IPS DF 19.7 (cell line): ENCODE data around the gene B4GALT5.

ENCODE experiments used
- DNase-seq: peaks from one replicate; pipeline ENCODE4 v3.0.0-alpha.2; 2013; ENCODE audit warnings: low read depth, low spot score

Gene B4GALT5

GRCh38 chr20:49659056-49659455 lies 54.6 kb downstream of the B4GALT5 start:
- DNase-seq = no peak

GRCh38 chr20:49658508-49658907 lies 55.2 kb downstream of the B4GALT5 start:
- DNase-seq = peak; percentile 47

GRCh38 chr20:49657118-49657901 lies 56.4 kb downstream of the B4GALT5 start:
- no peak for DNase-seq

- DNase-seq = no peak
These were observed 57.4 kb downstream of the B4GALT5 start for GRCh38 chr20:49656304-49656703.

- no peak for DNase-seq
These were observed 59.7 kb downstream of the B4GALT5 start for GRCh38 chr20:49653925-49654434.

- DNase-seq = no peak
These were observed 64.0 kb downstream of the B4GALT5 start for GRCh38 chr20:49649672-49650071.

GRCh38 chr20:49647550-49647949 lies 66.1 kb downstream of the B4GALT5 start:
- DNase-seq = no peak

- no peak for DNase-seq
These were observed 67.2 kb downstream of the B4GALT5 start for GRCh38 chr20:49646528-49646927.

GRCh38 chr20:49646126-49646525 lies 67.6 kb downstream of the B4GALT5 start:
- DNase-seq = no peak

- DNase-seq = no peak
These were observed 68.6 kb downstream of the B4GALT5 start for GRCh38 chr20:49644980-49645565.

- no peak for DNase-seq
These were observed 70.9 kb downstream of the B4GALT5 start for GRCh38 chr20:49642816-49643215.

- no peak for DNase-seq
These were observed 71.7 kb downstream of the B4GALT5 start for GRCh38 chr20:49641683-49642656.

GRCh38 chr20:49637046-49637637 lies 76.5 kb downstream of the B4GALT5 start:
- DNase-seq = no peak

GRCh38 chr20:49636447-49636846 lies 77.2 kb downstream of the B4GALT5 start:
- no peak for DNase-seq

GRCh38 chr20:49635866-49636265 lies 77.8 kb downstream of the B4GALT5 start:
- no peak for DNase-seq

GRCh38 chr20:49635166-49635565 lies 78.5 kb downstream of the B4GALT5 start:
- no peak for DNase-seq

GRCh38 chr20:49634116-49634515 lies 79.6 kb downstream of the B4GALT5 start:
- no peak for DNase-seq

GRCh38 chr20:49633643-49634042 lies 80.0 kb downstream of the B4GALT5 start:
- no peak for DNase-seq

- DNase-seq = no peak
These were observed 80.7 kb downstream of the B4GALT5 start for GRCh38 chr20:49633023-49633422.

- no peak for DNase-seq
These were observed 81.7 kb downstream of the B4GALT5 start for GRCh38 chr20:49631856-49632418.

GRCh38 chr20:49631061-49631716 lies 82.5 kb downstream of the B4GALT5 start:
- DNase-seq = no peak
